ENCODE data around the gene UQCRH.

Gene UQCRH

DNA sequence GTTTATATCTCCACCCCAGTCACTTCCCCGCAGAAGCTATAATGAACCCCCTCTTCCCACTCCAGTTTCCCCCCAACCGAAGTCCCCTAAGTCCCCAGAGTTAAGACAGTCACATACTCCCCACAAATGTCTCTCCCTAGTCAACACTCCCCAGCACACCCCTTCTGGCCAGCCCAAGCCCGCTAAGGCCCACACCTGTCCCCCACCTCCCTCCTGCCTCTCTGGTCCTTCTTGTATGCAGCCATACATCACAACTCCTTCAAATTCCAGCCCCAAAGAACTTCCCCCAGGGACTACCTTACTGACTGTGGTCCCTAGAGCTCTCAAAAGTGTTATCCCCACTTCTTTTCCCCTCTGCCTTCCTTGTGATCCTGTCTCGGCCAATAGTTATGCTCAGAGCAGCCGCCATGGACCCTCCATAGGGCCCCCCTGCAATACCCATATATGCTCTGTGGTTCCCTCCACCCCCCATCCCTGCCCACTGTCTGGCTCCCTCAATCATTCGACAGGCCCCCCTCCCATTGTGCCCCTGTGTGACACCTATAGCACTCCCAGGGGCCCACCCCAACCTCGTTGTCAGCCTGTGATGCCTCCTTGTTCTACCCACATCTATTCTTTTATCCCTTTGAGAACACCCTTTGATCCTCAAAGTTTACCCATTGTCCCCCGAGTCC is 39.3 kb downstream of the UQCRH start:
- TF ChIP-seq TAF1 (IDR thresholded peaks at IDR 0.05; ENCODE audit: borderline replicate concordance, insufficient read depth, low read length): no peak
- no peak for TF ChIP-seq SIN3A (IDR thresholded peaks at IDR 0.05; ENCODE audit: borderline replicate concordance, insufficient read depth, low read length)

DNA sequence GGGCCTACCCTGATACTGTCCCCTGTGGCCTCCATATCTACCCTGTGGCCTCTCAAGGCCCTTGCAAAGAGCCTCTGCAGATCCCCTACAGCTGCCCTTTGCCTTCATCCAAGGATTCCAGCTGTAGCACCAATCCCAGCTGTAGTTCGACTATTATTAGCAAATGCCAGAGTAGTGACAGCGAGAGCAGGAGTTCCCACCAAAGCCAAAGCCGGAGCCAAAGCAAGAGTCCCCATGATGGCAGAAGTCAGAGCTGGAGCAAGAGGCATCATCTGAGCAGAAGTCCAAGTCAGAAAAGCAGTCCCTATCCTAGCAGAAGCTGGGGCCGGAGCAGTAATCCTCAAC is 39.8 kb downstream of the UQCRH start:
- no peak for TF ChIP-seq TAF1 (IDR thresholded peaks at IDR 0.05; ENCODE audit: borderline replicate concordance, insufficient read depth, low read length)
- no peak for TF ChIP-seq POLR2AphosphoS5 (IDR thresholded peaks at IDR 0.05; ENCODE audit: low read depth, low read length)
- no peak for TF ChIP-seq FOXP2 (optimal IDR thresholded peaks at IDR 0.05; ENCODE audit: borderline replicate concordance, extremely low read depth, extremely low read length, insufficient read depth)
- TF ChIP-seq, protein P1, sequence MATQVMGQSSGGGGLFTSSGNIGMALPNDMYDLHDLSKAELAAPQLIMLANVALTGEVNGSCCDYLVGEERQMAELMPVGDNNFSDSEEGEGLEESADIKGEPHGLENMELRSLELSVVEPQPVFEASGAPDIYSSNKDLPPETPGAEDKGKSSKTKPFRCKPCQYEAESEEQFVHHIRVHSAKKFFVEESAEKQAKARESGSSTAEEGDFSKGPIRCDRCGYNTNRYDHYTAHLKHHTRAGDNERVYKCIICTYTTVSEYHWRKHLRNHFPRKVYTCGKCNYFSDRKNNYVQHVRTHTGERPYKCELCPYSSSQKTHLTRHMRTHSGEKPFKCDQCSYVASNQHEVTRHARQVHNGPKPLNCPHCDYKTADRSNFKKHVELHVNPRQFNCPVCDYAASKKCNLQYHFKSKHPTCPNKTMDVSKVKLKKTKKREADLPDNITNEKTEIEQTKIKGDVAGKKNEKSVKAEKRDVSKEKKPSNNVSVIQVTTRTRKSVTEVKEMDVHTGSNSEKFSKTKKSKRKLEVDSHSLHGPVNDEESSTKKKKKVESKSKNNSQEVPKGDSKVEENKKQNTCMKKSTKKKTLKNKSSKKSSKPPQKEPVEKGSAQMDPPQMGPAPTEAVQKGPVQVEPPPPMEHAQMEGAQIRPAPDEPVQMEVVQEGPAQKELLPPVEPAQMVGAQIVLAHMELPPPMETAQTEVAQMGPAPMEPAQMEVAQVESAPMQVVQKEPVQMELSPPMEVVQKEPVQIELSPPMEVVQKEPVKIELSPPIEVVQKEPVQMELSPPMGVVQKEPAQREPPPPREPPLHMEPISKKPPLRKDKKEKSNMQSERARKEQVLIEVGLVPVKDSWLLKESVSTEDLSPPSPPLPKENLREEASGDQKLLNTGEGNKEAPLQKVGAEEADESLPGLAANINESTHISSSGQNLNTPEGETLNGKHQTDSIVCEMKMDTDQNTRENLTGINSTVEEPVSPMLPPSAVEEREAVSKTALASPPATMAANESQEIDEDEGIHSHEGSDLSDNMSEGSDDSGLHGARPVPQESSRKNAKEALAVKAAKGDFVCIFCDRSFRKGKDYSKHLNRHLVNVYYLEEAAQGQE (IDR thresholded peaks at IDR 0.05; ENCODE audit: insufficient read depth in 1 of 2, low read depth in 2 of 2, low read length in 2 of 2): no peak
- TF ChIP-seq SIN3A (IDR thresholded peaks at IDR 0.05; ENCODE audit: borderline replicate concordance, insufficient read depth, low read length): no peak

DNA sequence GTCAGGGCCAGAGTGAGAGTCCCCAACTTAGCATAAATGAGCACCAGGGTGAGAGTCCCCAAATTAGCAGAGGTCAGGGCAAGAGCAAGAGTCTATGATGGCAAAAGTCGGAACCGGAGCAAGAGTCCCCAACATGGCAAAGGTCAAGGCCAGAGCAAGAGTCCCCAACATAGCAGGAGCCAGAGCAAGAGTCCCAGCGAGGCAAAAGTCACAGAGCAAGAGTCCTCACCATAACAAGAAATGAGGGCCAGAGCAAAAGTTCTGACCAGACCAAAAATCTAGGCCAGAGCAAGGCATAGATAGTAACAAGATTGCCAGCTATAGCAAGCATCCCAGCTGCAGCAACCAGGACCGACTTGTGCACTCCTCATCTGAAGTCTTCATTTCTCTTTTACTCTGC is 40.2 kb downstream of the UQCRH start:
- TF ChIP-seq FOXP2 (optimal IDR thresholded peaks at IDR 0.05; ENCODE audit: borderline replicate concordance, extremely low read depth, extremely low read length, insufficient read depth) (no peak), SIN3A (IDR thresholded peaks at IDR 0.05; ENCODE audit: borderline replicate concordance, insufficient read depth, low read length) (no peak), POLR2AphosphoS5 (IDR thresholded peaks at IDR 0.05; ENCODE audit: low read depth, low read length) (no peak), TAF1 (IDR thresholded peaks at IDR 0.05; ENCODE audit: borderline replicate concordance, insufficient read depth, low read length) (no peak)
- TF ChIP-seq, protein P1 (IDR thresholded peaks at IDR 0.05; ENCODE audit: insufficient read depth in 1 of 2, low read depth in 2 of 2, low read length in 2 of 2): no peak

DNA sequence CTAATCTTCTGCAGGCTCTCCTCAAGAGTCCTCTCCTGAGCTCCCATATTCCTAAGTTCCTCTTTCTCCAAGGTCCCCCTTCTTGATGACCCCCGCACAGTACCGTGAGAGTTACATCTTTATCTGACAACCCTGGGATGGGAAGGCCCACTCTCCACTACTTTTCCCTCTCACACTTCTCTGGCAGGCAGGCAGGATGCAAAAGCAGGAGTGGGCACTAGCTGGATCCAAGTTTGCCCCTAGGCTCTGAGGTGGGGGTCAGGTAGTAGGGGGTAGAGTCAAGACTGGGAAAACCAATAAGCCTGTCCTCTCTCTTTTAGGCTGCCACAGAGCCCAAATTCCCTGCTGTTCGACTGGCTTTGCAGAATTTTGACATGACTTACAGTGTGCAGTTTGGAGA is 41.0 kb downstream of the UQCRH start:
- TF ChIP-seq, protein P1 (IDR thresholded peaks at IDR 0.05; ENCODE audit: insufficient read depth in 1 of 2, low read depth in 2 of 2, low read length in 2 of 2): no peak

DNA sequence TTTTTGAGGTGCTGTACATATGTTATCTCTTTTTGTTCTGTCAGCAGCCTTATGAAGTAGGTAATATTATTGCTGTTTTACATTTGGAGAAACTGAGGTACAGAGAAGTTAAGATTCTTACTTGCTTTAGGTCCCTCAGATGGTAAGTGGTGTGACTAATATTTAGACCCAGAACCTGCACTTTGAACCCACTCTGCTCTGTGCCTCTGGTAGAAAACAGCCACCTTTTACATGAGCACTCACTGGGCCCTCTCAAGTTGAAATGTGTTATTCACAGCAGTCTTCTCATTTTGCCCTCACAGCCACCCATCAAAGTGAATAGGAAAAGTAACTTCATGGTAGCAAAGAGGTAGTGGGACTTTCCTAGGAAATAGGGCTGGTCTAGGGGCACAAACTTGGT is 41.8 kb downstream of the UQCRH start:
- TF ChIP-seq POLR2AphosphoS5 (IDR thresholded peaks at IDR 0.05; ENCODE audit: low read depth, low read length): no peak
- no peak for TF ChIP-seq TAF1 (IDR thresholded peaks at IDR 0.05; ENCODE audit: borderline replicate concordance, insufficient read depth, low read length)
- TF ChIP-seq, protein P1 (IDR thresholded peaks at IDR 0.05; ENCODE audit: insufficient read depth in 1 of 2, low read depth in 2 of 2, low read length in 2 of 2): no peak
- no peak for TF ChIP-seq FOXP2 (optimal IDR thresholded peaks at IDR 0.05; ENCODE audit: borderline replicate concordance, extremely low read depth, extremely low read length, insufficient read depth)
- TF ChIP-seq SIN3A (IDR thresholded peaks at IDR 0.05; ENCODE audit: borderline replicate concordance, insufficient read depth, low read length): no peak

All from PFSK-1 (cell line).